ENCODE results near the gene IFT57. TPM values are rescaled to one million over a fixed set of nuclear protein-coding genes. Genes with fewer than 3 reads are reported as not detected.
A peak's percentile ranks its signal among the peaks of the same experiment; 100 is the strongest.

Gene IFT57
- total RNA-seq, 1 donor from 2014 or later: 90.5 TPM

GRCh38 chr3:108180194-108180593 lies 42.0 kb downstream of the IFT57 start:
- Histone ChIP-seq H3K79me2 (ENCODE audit: low read depth) (no peaks in the 10 kb centered on the region), H3K27me3 (no peaks in the 10 kb centered on the region), H3K27ac (no peak overlapping the region), H3F3A (ENCODE audit: low read depth) (no peaks in the 10 kb centered on the region), H3K9me3 (ENCODE audit: low read depth) (no peaks in the 10 kb centered on the region), H3K9ac (no peak overlapping the region), H2AFZ (replicated peaks) (no peak overlapping the region), H3K4me1 (peaks cover 11% of the 10 kb centered on the region), H3K4me3 (no peak overlapping the region), H3K36me3 (no peaks in the 10 kb centered on the region), H3K4me2 (no peak overlapping the region), H4K20me1 (ENCODE audit: low read depth) (no peaks in the 10 kb centered on the region)
- no peak for DNase-seq (ENCODE audit: low spot score)
- TF ChIP-seq, protein P1, sequence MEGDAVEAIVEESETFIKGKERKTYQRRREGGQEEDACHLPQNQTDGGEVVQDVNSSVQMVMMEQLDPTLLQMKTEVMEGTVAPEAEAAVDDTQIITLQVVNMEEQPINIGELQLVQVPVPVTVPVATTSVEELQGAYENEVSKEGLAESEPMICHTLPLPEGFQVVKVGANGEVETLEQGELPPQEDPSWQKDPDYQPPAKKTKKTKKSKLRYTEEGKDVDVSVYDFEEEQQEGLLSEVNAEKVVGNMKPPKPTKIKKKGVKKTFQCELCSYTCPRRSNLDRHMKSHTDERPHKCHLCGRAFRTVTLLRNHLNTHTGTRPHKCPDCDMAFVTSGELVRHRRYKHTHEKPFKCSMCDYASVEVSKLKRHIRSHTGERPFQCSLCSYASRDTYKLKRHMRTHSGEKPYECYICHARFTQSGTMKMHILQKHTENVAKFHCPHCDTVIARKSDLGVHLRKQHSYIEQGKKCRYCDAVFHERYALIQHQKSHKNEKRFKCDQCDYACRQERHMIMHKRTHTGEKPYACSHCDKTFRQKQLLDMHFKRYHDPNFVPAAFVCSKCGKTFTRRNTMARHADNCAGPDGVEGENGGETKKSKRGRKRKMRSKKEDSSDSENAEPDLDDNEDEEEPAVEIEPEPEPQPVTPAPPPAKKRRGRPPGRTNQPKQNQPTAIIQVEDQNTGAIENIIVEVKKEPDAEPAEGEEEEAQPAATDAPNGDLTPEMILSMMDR (IDR thresholded peaks at IDR 0.05): no peak
- no peak for TF ChIP-seq EZH2phosphoT487 (IDR thresholded peaks at IDR 0.05)
- no peak for TF ChIP-seq EZH2 (IDR thresholded peaks at IDR 0.05)
- peaks cover 11% of the 10 kb centered on the region for H3K36me3 Mint-ChIP-seq
- H3K27ac Mint-ChIP-seq: no peak overlapping the region
- H3K4me3 Mint-ChIP-seq: no peak overlapping the region
- H3K27me3 Mint-ChIP-seq (ENCODE audit: insufficient read depth, low read depth): no peaks in the 10 kb centered on the region
- H3K4me1 Mint-ChIP-seq: peaks cover 4% of the 10 kb centered on the region
- peaks cover 4% of the 10 kb centered on the region for H3K9me3 Mint-ChIP-seq

- no peaks in the 10 kb centered on the region for H3K27me3 Mint-ChIP-seq (ENCODE audit: insufficient read depth, low read depth)
- Histone ChIP-seq H3K36me3 (no peaks in the 10 kb centered on the region), H3K27me3 (no peaks in the 10 kb centered on the region), H3K4me1 (peaks cover 11% of the 10 kb centered on the region), H3F3A (ENCODE audit: low read depth) (no peaks in the 10 kb centered on the region), H3K9me3 (ENCODE audit: low read depth) (no peaks in the 10 kb centered on the region), H3K9ac (no peak overlapping the region), H4K20me1 (ENCODE audit: low read depth) (no peaks in the 10 kb centered on the region), H3K79me2 (ENCODE audit: low read depth) (no peaks in the 10 kb centered on the region), H3K4me3 (no peak overlapping the region), H3K27ac (no peak overlapping the region), H2AFZ (replicated peaks) (no peak overlapping the region), H3K4me2 (no peak overlapping the region)
- peaks cover 4% of the 10 kb centered on the region for H3K4me1 Mint-ChIP-seq
- TF ChIP-seq EZH2 (IDR thresholded peaks at IDR 0.05): no peak
- TF ChIP-seq EZH2phosphoT487 (IDR thresholded peaks at IDR 0.05): no peak
- no peak overlapping the region for H3K4me3 Mint-ChIP-seq
- DNase-seq (ENCODE audit: low spot score): no peak
- H3K9me3 Mint-ChIP-seq: no peaks in the 10 kb centered on the region
- peaks cover 3% of the 10 kb centered on the region for H3K36me3 Mint-ChIP-seq
- peak overlapping the region; percentile 16 for H3K27ac Mint-ChIP-seq
These were observed 43.5 kb downstream of the IFT57 start for GRCh38 chr3:108178676-108179075.

- Histone ChIP-seq H3K36me3 (no peaks in the 10 kb centered on the region), H2AFZ (replicated peaks) (no peak overlapping the region), H3K4me3 (no peak overlapping the region), H3K79me2 (ENCODE audit: low read depth) (no peaks in the 10 kb centered on the region), H3K4me2 (no peak overlapping the region), H3F3A (ENCODE audit: low read depth) (no peaks in the 10 kb centered on the region), H4K20me1 (ENCODE audit: low read depth) (no peaks in the 10 kb centered on the region), H3K9me3 (ENCODE audit: low read depth) (no peaks in the 10 kb centered on the region), H3K27ac (no peak overlapping the region), H3K4me1 (peaks cover 9% of the 10 kb centered on the region), H3K9ac (no peak overlapping the region), H3K27me3 (no peaks in the 10 kb centered on the region)
- peaks cover 4% of the 10 kb centered on the region for H3K36me3 Mint-ChIP-seq
- no peak for DNase-seq (ENCODE audit: low spot score)
- no peak overlapping the region for H3K4me3 Mint-ChIP-seq
- H3K27me3 Mint-ChIP-seq (ENCODE audit: insufficient read depth, low read depth): no peaks in the 10 kb centered on the region
- no peak overlapping the region for H3K27ac Mint-ChIP-seq
- H3K4me1 Mint-ChIP-seq: peaks cover 4% of the 10 kb centered on the region
- H3K9me3 Mint-ChIP-seq: no peaks in the 10 kb centered on the region
- TF ChIP-seq EZH2phosphoT487 (IDR thresholded peaks at IDR 0.05): no peak
These were observed 44.7 kb downstream of the IFT57 start for GRCh38 chr3:108177536-108177935.

GRCh38 chr3:108175352-108175751 lies 46.9 kb downstream of the IFT57 start:
- Histone ChIP-seq H3K27me3 (no peaks in the 10 kb centered on the region), H3K79me2 (ENCODE audit: low read depth) (no peaks in the 10 kb centered on the region), H4K20me1 (ENCODE audit: low read depth) (no peaks in the 10 kb centered on the region), H3K27ac (no peak overlapping the region), H3K9ac (no peak overlapping the region), H3K36me3 (no peaks in the 10 kb centered on the region), H2AFZ (replicated peaks) (no peak overlapping the region), H3F3A (ENCODE audit: low read depth) (no peaks in the 10 kb centered on the region), H3K4me3 (no peak overlapping the region), H3K9me3 (ENCODE audit: low read depth) (no peaks in the 10 kb centered on the region), H3K4me1 (peaks cover 4% of the 10 kb centered on the region), H3K4me2 (no peak overlapping the region)
- H3K36me3 Mint-ChIP-seq: peaks cover 9% of the 10 kb centered on the region
- no peaks in the 10 kb centered on the region for H3K27me3 Mint-ChIP-seq (ENCODE audit: insufficient read depth, low read depth)
- peaks cover 2% of the 10 kb centered on the region for H3K9me3 Mint-ChIP-seq
- TF ChIP-seq, protein P1 (IDR thresholded peaks at IDR 0.05): no peak
- no peak for TF ChIP-seq EZH2phosphoT487 (IDR thresholded peaks at IDR 0.05)
- TF ChIP-seq EZH2 (IDR thresholded peaks at IDR 0.05): no peak
- H3K4me3 Mint-ChIP-seq: no peak overlapping the region
- no peak for DNase-seq (ENCODE audit: low spot score)
- no peaks in the 10 kb centered on the region for H3K4me1 Mint-ChIP-seq
- H3K27ac Mint-ChIP-seq: no peak overlapping the region
